ENCODE measurements around the gene NALCN.

- TF ChIP-seq CTCF (conservative IDR thresholded peaks at IDR 0.05 in 1 of 2, IDR thresholded peaks at IDR 0.05 in 1 of 2; ENCODE audit: extremely low read depth in 1 of 2, insufficient read depth in 1 of 2, low read depth in 1 of 2, low read length in 2 of 2) (peak in 1 of 2 donors; percentile 28), EZH2 (IDR thresholded peaks at IDR 0.05; ENCODE audit: borderline replicate concordance, low read length) (no peak)
Measured at GRCh38 chr13:101298517-101298916, 117.8 kb downstream of the NALCN start.

Measured in mammary epithelial cell (primary cell).